Astrocyte (in vitro differentiated cells and primary cell): ENCODE results near the gene DCX. TPM values are rescaled to one million over a fixed set of nuclear protein-coding genes. Genes with fewer than 3 reads are reported as not detected.

Source experiments
- DNase-seq: peaks from one replicate; pipeline ENCODE4 v3.0.0-alpha.2; 2010; ENCODE audit warnings: low read depth
- FAIRE-seq: peaks from 2 replicates; lab custom pipeline; 2011; peaks lifted over from hg19 to GRCh38; lab: Jason Lieb, UNC
- H2AFZ ChIP-seq: 2 replicates; pipeline ENCODE4 v1.6.0; 2012; ENCODE audit warnings: low read depth, low read length, inconsistent platforms
- H3K27ac ChIP-seq: 2 replicates; pipeline ENCODE4 v1.5.1; 2011; ENCODE audit warnings: low read depth, low read length, inconsistent platforms
- H3K27me3 ChIP-seq: 2 replicates; pipeline ENCODE4 v1.6.0; 2011; ENCODE audit warnings: low read length, inconsistent platforms; ENCODE audit not compliant: insufficient read depth
- H3K36me3 ChIP-seq: 2 replicates; pipeline ENCODE4 v1.5.1; 2011; ENCODE audit warnings: low read length, inconsistent platforms; ENCODE audit not compliant: insufficient read depth
- H3K4me1 ChIP-seq: 2 replicates; pipeline ENCODE4 v1.5.1; 2011; ENCODE audit warnings: low read length, inconsistent platforms; ENCODE audit not compliant: insufficient read depth
- H3K4me2 ChIP-seq: 2 replicates; pipeline ENCODE4 v1.6.0; 2012; ENCODE audit warnings: low read length, inconsistent platforms
- H3K4me3 ChIP-seq: 2 replicates; pipeline ENCODE4 v1.5.1; 2011; ENCODE audit warnings: low read depth, mild to moderate bottlenecking, low read length, inconsistent platforms; ENCODE audit not compliant: insufficient read depth
- H3K79me2 ChIP-seq: 2 replicates; pipeline ENCODE4 v1.6.0; 2012; ENCODE audit warnings: mild to moderate bottlenecking, low read length, inconsistent platforms; ENCODE audit not compliant: insufficient read depth
- H3K9ac ChIP-seq: 2 replicates; pipeline ENCODE4 v1.6.0; 2012; ENCODE audit warnings: mild to moderate bottlenecking, low read length, inconsistent platforms
- H3K9me3 ChIP-seq: 2 replicates; pipeline ENCODE4 v1.5.1; 2012; ENCODE audit warnings: low read depth, mild to moderate bottlenecking, low read length, inconsistent platforms; ENCODE audit not compliant: insufficient read depth
- H4K20me1 ChIP-seq: 2 replicates; pipeline ENCODE4 v1.6.0; 2012; ENCODE audit warnings: low read length, inconsistent platforms; ENCODE audit not compliant: insufficient read depth
- H3K27ac Mint-ChIP-seq: one replicate; pipeline ENCODE4 v1.8.0; 2021; ENCODE audit warnings: mild to moderate bottlenecking, mixed read lengths; ENCODE audit not compliant: unreplicated experiment
- H3K27me3 Mint-ChIP-seq: one replicate; pipeline ENCODE4 v1.8.0; 2021; ENCODE audit warnings: low read depth, mixed read lengths; ENCODE audit not compliant: unreplicated experiment
- H3K36me3 Mint-ChIP-seq: one replicate; pipeline ENCODE4 v1.8.0; 2021; ENCODE audit warnings: low read depth, mixed read lengths; ENCODE audit not compliant: unreplicated experiment
- H3K4me1 Mint-ChIP-seq: one replicate; pipeline ENCODE4 v1.8.0; 2021; ENCODE audit warnings: low read depth, mixed read lengths; ENCODE audit not compliant: unreplicated experiment
- H3K4me3 Mint-ChIP-seq: one replicate; pipeline ENCODE4 v1.8.0; 2021; ENCODE audit warnings: mild to moderate bottlenecking, moderate library complexity, mixed read lengths; ENCODE audit not compliant: unreplicated experiment
- H3K9me3 Mint-ChIP-seq: one replicate; pipeline ENCODE4 v1.8.0; 2021; ENCODE audit warnings: mild to moderate bottlenecking, mixed read lengths; ENCODE audit not compliant: unreplicated experiment
- EZH2 ChIP-seq: IDR thresholded peaks from 2 replicates; pipeline ENCODE4 v1.6.1; 2012; ENCODE audit warnings: mild to moderate bottlenecking, low read length, inconsistent platforms; ENCODE audit not compliant: insufficient read depth
- total RNA-seq: library from RNA; stranded (reverse); gene quantifications from 2 replicates; pipeline ENCODE4 v1.2.1, GENCODE V29; 2021
- TF ChIP-seq, protein P1 (sequence below): IDR thresholded peaks from 2 replicates; pipeline ENCODE4 v1.5.1; 2011; ENCODE audit warnings: low read depth, mild to moderate bottlenecking, inconsistent platforms, low read length, moderate library complexity; ENCODE audit not compliant: insufficient read depth

Gene DCX
- total RNA-seq, 1 donor from 2014 or later: 2.4 TPM

DNA sequence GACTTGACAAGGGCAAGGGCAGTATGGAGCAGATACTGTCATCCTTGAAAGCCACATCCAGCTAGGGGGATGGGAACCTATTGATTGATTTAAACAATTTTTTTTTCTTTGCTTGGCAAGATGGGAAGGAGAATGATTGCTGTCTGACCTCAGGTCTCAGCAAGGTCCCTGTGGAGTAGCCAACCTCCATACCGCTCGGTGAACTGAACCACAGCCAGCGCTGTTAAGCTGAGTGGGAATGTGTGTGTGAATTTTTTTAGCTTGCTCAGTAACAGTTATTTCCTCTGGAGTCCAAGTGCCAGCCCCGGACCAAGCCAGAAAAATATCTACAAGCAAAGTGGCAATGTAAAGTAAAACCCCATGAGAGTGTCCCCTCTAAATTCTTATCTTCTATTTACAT, 25.9 kb downstream of the DCX start:
- FAIRE-seq: no peak
- Mint-ChIP-seq H3K9me3 (no peaks in the 10 kb centered on the region), H3K4me1 (no peaks in the 10 kb centered on the region), H3K27me3 (no peaks in the 10 kb centered on the region), H3K4me3 (no peak overlapping the region), H3K27ac (no peak overlapping the region), H3K36me3 (no peaks in the 10 kb centered on the region)
- H3K27me3 ChIP-seq: no peaks in the 10 kb centered on the region
- no peak overlapping the region for H3K4me3 ChIP-seq
- no peak overlapping the region for H3K4me2 ChIP-seq
- TF ChIP-seq, protein P1, sequence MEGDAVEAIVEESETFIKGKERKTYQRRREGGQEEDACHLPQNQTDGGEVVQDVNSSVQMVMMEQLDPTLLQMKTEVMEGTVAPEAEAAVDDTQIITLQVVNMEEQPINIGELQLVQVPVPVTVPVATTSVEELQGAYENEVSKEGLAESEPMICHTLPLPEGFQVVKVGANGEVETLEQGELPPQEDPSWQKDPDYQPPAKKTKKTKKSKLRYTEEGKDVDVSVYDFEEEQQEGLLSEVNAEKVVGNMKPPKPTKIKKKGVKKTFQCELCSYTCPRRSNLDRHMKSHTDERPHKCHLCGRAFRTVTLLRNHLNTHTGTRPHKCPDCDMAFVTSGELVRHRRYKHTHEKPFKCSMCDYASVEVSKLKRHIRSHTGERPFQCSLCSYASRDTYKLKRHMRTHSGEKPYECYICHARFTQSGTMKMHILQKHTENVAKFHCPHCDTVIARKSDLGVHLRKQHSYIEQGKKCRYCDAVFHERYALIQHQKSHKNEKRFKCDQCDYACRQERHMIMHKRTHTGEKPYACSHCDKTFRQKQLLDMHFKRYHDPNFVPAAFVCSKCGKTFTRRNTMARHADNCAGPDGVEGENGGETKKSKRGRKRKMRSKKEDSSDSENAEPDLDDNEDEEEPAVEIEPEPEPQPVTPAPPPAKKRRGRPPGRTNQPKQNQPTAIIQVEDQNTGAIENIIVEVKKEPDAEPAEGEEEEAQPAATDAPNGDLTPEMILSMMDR: no peak
- no peak for TF ChIP-seq EZH2
- no peak for DNase-seq
- no peaks in the 10 kb centered on the region for H4K20me1 ChIP-seq
- no peak overlapping the region for H3K9ac ChIP-seq
- H3K79me2 ChIP-seq: no peaks in the 10 kb centered on the region
- H3K36me3 ChIP-seq: no peaks in the 10 kb centered on the region
- no peaks in the 10 kb centered on the region for H3K9me3 ChIP-seq
- H2AFZ ChIP-seq: no peak overlapping the region
- no peaks in the 10 kb centered on the region for H3K4me1 ChIP-seq
- no peak overlapping the region for H3K27ac ChIP-seq

DNA sequence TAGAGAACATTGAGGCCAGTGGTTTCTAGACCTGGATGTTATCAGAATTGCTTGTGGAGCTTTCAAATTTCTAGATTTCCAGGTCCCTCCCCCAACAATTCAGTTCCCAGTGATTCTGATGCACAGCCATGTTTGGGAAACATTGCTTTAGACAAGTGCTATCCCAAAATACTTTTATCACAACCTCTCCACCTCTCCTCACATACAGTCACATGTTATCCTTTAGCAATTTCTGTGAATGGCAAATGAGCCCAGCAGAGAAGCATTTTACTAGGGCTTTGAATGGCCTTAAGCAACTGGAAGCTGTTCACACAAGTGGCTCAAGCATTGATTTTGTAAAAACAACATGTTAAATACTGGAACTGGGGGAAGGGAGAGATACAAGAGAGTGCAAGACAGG, 29.7 kb downstream of the DCX start:
- Histone ChIP-seq H3K27me3 (no peaks in the 10 kb centered on the region), H3K4me1 (no peaks in the 10 kb centered on the region), H2AFZ (no peak overlapping the region), H3K4me2 (no peak overlapping the region), H3K36me3 (no peaks in the 10 kb centered on the region), H3K9ac (no peak overlapping the region), H3K79me2 (no peaks in the 10 kb centered on the region), H3K4me3 (no peak overlapping the region), H4K20me1 (no peaks in the 10 kb centered on the region), H3K27ac (no peak overlapping the region), H3K9me3 (no peaks in the 10 kb centered on the region)
- H3K9me3 Mint-ChIP-seq: no peaks in the 10 kb centered on the region
- H3K27me3 Mint-ChIP-seq: no peaks in the 10 kb centered on the region
- H3K36me3 Mint-ChIP-seq: no peaks in the 10 kb centered on the region
- TF ChIP-seq, protein P1: no peak
- no peak for TF ChIP-seq EZH2
- FAIRE-seq (no peak), DNase-seq (no peak)
- H3K4me3 Mint-ChIP-seq: no peak overlapping the region
- H3K4me1 Mint-ChIP-seq: no peaks in the 10 kb centered on the region
- no peak overlapping the region for H3K27ac Mint-ChIP-seq

DNA sequence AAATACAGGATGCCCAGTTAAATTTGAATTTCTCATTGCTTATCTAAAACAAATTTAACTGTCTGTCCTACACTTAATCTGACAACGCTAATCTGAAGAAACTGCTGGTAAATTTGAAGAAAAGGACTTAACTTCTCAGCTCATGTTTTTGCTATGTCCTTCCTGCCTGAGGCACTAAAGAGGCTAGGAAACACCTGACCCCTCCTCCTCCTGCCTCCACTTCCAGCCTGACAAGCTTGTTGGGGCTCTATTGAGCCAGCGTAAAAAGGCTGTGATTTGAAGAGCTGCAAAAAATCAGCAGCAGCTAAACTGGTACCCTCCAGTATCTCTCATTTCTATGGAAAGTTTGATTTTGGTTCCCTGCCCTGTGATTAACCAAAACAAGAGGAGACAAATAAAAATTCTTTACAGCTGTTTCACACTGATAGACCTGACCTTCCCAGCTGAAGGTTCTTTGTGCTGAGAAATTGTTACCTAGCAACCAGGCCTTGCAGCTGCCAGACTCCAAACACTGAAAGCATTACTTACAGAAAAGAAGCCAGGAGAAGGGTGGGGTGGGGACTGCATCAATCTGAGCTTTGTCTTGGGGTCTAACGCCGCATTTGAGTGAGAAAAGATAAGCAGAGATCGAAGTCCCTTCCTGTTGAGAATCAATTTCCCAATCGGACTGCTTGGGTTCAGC, 35.0 kb downstream of the DCX start:
- no peak for TF ChIP-seq EZH2
- TF ChIP-seq, protein P1: no peak
- no peak overlapping the region for H3K4me3 ChIP-seq
- H3K27me3 ChIP-seq: no peaks in the 10 kb centered on the region
- H3K4me1 ChIP-seq: no peaks in the 10 kb centered on the region
- H3K9ac ChIP-seq: no peak overlapping the region
- H4K20me1 ChIP-seq: no peaks in the 10 kb centered on the region
- no peak overlapping the region for H3K27ac ChIP-seq
- H3K9me3 ChIP-seq: no peaks in the 10 kb centered on the region
- no peaks in the 10 kb centered on the region for H3K4me1 Mint-ChIP-seq
- DNase-seq (no peak), FAIRE-seq (no peak)
- no peaks in the 10 kb centered on the region for H3K79me2 ChIP-seq
- no peak overlapping the region for H3K4me3 Mint-ChIP-seq
- H3K27me3 Mint-ChIP-seq: no peaks in the 10 kb centered on the region
- H3K27ac Mint-ChIP-seq: no peak overlapping the region
- no peaks in the 10 kb centered on the region for H3K36me3 ChIP-seq
- H3K9me3 Mint-ChIP-seq: no peaks in the 10 kb centered on the region
- no peaks in the 10 kb centered on the region for H3K36me3 Mint-ChIP-seq
- no peak overlapping the region for H3K4me2 ChIP-seq
- H2AFZ ChIP-seq: no peak overlapping the region
